Choroid plexus epithelial cell (primary cell): ENCODE results near the gene TNNT1.

ENCODE experiments used
- DNase-seq: peaks from one replicate; pipeline ENCODE4 v3.0.0-alpha.2; 2010; ENCODE audit warnings: low read depth
- H3K4me3 ChIP-seq: 2 replicates; pipeline ENCODE4 v1.5.1; 2011; ENCODE audit warnings: low read depth, mild to moderate bottlenecking, control low read depth, low read length, moderate library complexity
- TF ChIP-seq, protein P1 (sequence below): conservative IDR thresholded peaks from 2 replicates; pipeline ENCODE4 v1.5.1; 2011; ENCODE audit warnings: low read depth, mild to moderate bottlenecking, control low read depth, inconsistent platforms, low read length, moderate library complexity

TNNT1 gene

DNA sequence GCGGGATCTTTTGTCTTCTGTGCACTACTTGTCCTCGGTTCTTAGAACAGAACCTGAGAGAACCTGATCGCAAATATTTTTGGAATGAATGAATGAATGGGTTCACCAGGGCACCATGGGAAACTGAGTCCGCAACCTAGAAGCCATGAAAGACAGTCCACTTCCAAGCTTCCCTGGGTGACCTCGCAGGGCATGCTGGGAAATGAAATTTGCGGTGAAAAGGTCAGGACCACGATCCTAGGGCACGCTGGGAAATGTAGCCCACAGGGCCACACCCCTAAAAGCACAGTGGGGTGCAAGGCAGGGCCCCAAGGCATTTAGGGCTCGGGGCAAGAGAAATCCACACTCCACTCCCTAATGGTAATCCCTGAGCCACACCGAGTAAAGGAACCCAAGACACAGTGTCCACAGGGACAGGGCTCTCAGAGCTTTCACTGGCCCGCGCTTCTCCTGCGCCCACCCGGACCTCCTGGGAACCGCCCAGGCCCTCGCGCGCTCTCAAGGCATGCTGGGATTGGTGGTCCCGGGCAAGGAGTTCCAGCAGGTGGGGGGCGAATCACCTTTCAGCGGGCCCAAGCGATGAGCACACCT is 30.5 kb downstream of the TNNT1 start:
- TF ChIP-seq, protein P1, sequence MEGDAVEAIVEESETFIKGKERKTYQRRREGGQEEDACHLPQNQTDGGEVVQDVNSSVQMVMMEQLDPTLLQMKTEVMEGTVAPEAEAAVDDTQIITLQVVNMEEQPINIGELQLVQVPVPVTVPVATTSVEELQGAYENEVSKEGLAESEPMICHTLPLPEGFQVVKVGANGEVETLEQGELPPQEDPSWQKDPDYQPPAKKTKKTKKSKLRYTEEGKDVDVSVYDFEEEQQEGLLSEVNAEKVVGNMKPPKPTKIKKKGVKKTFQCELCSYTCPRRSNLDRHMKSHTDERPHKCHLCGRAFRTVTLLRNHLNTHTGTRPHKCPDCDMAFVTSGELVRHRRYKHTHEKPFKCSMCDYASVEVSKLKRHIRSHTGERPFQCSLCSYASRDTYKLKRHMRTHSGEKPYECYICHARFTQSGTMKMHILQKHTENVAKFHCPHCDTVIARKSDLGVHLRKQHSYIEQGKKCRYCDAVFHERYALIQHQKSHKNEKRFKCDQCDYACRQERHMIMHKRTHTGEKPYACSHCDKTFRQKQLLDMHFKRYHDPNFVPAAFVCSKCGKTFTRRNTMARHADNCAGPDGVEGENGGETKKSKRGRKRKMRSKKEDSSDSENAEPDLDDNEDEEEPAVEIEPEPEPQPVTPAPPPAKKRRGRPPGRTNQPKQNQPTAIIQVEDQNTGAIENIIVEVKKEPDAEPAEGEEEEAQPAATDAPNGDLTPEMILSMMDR: no peak
- DNase-seq: peak; percentile 71

DNA sequence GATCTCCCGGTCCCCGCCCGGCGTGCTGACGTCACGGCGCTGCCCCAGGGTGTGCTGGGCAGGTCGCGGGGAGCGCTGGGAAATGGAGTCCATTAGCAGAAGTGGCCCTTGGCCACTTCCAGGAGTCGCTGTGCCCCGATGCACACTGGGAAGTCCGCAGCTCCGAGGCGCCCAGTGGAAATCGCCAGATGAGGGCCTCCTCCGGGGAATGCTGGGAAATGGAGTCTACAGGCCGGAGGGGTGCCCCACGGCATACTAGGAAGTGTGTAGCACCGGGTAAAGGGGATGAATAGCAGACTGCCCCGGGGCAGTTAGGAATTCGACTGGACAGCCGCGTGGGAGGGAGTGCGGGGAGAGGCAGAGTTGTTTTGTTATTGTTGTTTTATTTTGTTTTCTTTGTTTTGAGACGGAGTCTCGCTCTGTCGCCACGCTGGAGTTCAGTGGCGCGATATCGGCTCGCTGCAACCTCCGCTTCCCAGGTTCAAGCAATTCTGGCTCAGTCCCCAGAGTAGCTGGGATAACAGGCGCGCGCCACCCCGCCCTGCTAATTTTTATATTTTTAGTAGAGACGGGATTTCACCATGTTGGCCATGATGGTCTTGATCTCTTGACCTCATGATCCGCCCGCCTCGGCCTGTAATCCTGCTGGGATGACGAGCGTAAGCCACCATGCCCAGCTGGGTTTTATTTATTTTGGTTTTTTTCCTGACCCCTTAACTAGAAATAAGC is 31.2 kb downstream of the TNNT1 start:
- H3K4me3 ChIP-seq: peak overlapping the region; percentile 90
- TF ChIP-seq, protein P1: no peak
- DNase-seq: peak; percentile 99

More for the DNA sequence above, 30.5 kb downstream of the TNNT1 start:
- H3K4me3 ChIP-seq: peak overlapping the region; percentile 75

DNA sequence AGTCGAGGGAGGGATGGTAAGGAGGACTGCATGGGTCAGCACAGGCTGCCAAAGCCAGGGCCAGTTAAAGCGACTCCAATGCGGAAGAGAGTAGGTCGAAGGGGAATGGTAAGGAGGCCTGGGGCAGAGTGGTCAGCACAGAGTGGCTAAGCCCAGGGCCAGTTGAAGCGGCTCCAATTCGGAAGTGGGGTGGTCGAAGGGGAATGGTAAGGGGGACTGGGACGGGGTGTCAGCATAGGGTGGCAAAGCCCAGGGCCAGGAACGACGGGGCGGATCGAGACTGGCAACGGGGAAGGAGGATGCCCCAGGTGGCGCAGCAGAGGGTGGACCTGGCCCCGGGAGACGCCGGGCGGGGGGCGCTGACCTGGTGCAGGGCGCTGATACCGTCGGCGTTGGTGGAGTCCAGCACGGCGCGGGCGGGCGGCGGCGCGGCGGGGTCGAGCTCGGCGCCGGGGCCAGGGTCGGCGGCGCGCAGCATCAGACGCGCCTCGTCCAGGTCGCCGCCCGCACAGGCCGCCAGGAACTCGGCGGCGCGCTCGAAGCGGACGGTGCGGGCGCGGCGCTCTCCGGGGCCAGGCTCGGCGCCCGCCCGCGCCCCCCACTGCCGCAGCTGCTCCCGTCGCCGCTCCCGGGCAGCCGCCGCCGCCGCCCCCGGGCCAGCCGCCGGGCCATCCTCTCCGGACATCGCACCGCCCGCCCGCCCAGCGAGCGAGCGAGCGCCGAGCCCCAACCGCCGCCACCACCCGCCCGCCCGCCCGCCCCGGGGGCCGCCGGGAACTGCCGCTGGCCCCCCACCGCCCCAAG is 31.9 kb downstream of the TNNT1 start, which contains the start of gene PPP1R12C:
PPP1R12C (minus strand) TSS at position 779 of the 804 bp plus-strand sequence; CDS start at position 685, 94 bp downstream.
- TF ChIP-seq, protein P1: no peak
- peak within 1 kb of the TSS; percentile 90 for H3K4me3 ChIP-seq
- no peak for DNase-seq

DNA sequence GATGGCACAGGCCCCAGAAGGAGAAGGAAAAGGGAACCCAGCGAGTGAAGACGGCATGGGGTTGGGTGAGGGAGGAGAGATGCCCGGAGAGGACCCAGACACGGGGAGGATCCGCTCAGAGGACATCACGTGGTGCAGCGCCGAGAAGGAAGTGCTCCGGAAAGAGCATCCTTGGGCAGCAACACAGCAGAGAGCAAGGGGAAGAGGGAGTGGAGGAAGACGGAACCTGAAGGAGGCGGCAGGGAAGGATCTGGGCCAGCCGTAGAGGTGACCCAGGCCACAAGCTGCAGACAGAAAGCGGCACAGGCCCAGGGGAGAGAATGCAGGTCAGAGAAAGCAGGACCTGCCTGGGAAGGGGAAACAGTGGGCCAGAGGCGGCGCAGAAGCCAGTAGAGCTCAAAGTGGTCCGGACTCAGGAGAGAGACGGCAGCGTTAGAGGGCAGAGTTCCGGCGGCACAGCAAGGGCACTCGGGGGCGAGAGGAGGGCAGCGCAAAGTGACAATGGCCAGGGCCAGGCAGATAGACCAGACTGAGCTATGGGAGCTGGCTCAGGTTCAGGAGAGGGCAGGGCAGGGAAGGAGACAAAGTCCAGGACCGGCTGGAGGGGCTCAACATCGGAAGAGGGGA is 32.7 kb downstream of the TNNT1 start:
- peak; percentile 74 for DNase-seq
- TF ChIP-seq, protein P1: no peak

DNA sequence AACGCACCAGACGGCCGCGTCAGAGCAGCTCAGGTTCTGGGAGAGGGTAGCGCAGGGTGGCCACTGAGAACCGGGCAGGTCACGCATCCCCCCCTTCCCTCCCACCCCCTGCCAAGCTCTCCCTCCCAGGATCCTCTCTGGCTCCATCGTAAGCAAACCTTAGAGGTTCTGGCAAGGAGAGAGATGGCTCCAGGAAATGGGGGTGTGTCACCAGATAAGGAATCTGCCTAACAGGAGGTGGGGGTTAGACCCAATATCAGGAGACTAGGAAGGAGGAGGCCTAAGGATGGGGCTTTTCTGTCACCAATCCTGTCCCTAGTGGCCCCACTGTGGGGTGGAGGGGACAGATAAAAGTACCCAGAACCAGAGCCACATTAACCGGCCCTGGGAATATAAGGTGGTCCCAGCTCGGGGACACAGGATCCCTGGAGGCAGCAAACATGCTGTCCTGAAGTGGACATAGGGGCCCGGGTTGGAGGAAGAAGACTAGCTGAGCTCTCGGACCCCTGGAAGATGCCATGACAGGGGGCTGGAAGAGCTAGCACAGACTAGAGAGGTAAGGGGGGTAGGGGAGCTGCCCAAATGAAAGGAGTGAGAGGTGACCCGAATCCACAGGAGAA is 33.5 kb downstream of the TNNT1 start:
- TF ChIP-seq, protein P1: no peak
- DNase-seq: peak; percentile 54
- peak overlapping the region; percentile 90 for H3K4me3 ChIP-seq

More for the DNA sequence above, 32.7 kb downstream of the TNNT1 start:
- H3K4me3 ChIP-seq: peak overlapping the region; percentile 90

DNA sequence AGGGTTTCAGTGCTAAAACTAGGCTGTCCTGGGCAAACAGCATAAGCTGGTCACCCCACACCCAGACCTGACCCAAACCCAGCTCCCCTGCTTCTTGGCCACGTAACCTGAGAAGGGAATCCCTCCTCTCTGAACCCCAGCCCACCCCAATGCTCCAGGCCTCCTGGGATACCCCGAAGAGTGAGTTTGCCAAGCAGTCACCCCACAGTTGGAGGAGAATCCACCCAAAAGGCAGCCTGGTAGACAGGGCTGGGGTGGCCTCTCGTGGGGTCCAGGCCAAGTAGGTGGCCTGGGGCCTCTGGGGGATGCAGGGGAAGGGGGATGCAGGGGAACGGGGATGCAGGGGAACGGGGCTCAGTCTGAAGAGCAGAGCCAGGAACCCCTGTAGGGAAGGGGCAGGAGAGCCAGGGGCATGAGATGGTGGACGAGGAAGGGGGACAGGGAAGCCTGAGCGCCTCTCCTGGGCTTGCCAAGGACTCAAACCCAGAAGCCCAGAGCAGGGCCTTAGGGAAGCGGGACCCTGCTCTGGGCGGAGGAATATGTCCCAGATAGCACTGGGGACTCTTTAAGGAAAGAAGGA is 34.4 kb downstream of the TNNT1 start:
- no peak for DNase-seq
- TF ChIP-seq, protein P1: no peak
- no peak overlapping the region for H3K4me3 ChIP-seq
